ENCODE measurements around the gene NOL3. TPM values are rescaled to one million over a fixed set of nuclear protein-coding genes. Genes with fewer than 3 reads are reported as not detected.

NOL3 gene
- total and polyA plus RNA-seq, 2 donors (not counting 3 experiments of a cell fraction or from before 2014, with no cell fraction given), result 16.0 to 19.4 TPM

- H2AFZ ChIP-seq (ENCODE audit: low read depth, low read length), result peak overlapping the region; percentile 93
- dilution Hi-C loops (cut with MboI; ENCODE audit: extremely low pct_ligation_motif_present, low sequenced_read_pairs), result no loop called here
- BruUV-seq (replicated peaks), result TSS peak; percentile 41
- H3K4me2 ChIP-seq (ENCODE audit: insufficient read depth, low read length), result peak overlapping the region; percentile 96
- no peaks in the 10 kb centered on the region for H3K36me3 ChIP-seq (ENCODE audit: control insufficient read depth in 2 of 2, extremely low read depth in 1 of 2, insufficient read depth in 2 of 2, low read length in 2 of 2)
- CTCF ChIA-PET, result interaction anchor here (0.7 to 3.5 kb wide), 4 partner anchors 14 to 229 kb away, joined by 3 to 40 read pairs (median 16); partner anchors contain the start of gene NOL3
- intact Hi-C loops (cut with micrococcal nuclease), result loop anchor here (1.0 kb wide), 1 partner anchor 9 kb away; no protein-coding TSS in a partner anchor
- H3K27ac ChIP-seq (ENCODE audit: insufficient read depth, low read depth, low read length), result peak overlapping the region; percentile 95
- no peaks in the 10 kb centered on the region for H3K9me1 ChIP-seq (replicated peaks; ENCODE audit: control insufficient read depth, extremely low read depth, insufficient read depth, low read length)
- peaks cover 33% of the 10 kb centered on the region for H3K4me1 ChIP-seq (ENCODE audit: control insufficient read depth, extremely low read depth, insufficient read depth, low read length)
- DNase-seq (ENCODE audit: low read depth, low spot score), result no peak
- H3K9me3 ChIP-seq (replicated peaks; ENCODE audit: control insufficient read depth, insufficient read depth, low read length), result no peaks in the 10 kb centered on the region
- no peak for TF ChIP-seq JUN (IDR thresholded peaks at IDR 0.05; ENCODE audit: borderline replicate concordance, insufficient read depth, insufficient read length, low read depth)
- no peaks in the 10 kb centered on the region for H3K27me3 ChIP-seq (ENCODE audit: control insufficient read depth in 2 of 2, insufficient read depth in 2 of 2, low read length in 2 of 2)
- POLR2A ChIA-PET, result no interaction called here
- no peak for FAIRE-seq
- H3K4me3 ChIP-seq (replicated peaks in 1 of 3; ENCODE audit: insufficient read depth in 1 of 3, low read depth in 1 of 3, low read length in 3 of 3), result peak overlapping the region; percentile 75 to 90 (median 88)
- H3K79me2 ChIP-seq (ENCODE audit: control insufficient read depth, insufficient read depth, low read length), result peaks cover 13% of the 10 kb centered on the region
- H3K9ac ChIP-seq (replicated peaks; ENCODE audit: extremely low read depth, insufficient read depth, low read length), result peak overlapping the region; percentile 99
- no peaks in the 10 kb centered on the region for H4K20me1 ChIP-seq (replicated peaks; ENCODE audit: control insufficient read depth, extremely low read depth, insufficient read depth, low read length)
Observed at GRCh38 chr16:67183284-67183626, 12.9 kb downstream of the NOL3 start.

GRCh38 chr16:67183627-67184452 lies 13.5 kb downstream of the NOL3 start, which contains the start of gene MATCAP1:
MATCAP1 (minus strand) TSS chr16:67183963; CDS start chr16:67180610, 3,353 bp downstream.
- H3K9ac ChIP-seq (replicated peaks; ENCODE audit: extremely low read depth, insufficient read depth, low read length), result peak within 1 kb of the TSS; percentile 99
- peak within 1 kb of the TSS; percentile 95 for H2AFZ ChIP-seq (ENCODE audit: low read depth, low read length)
- H3K79me2 ChIP-seq (ENCODE audit: control insufficient read depth, insufficient read depth, low read length), result peaks cover 13% of the 10 kb centered on the region
- H3K9me1 ChIP-seq (replicated peaks; ENCODE audit: control insufficient read depth, extremely low read depth, insufficient read depth, low read length), result no peaks in the 10 kb centered on the region
- no peaks in the 10 kb centered on the region for H3K36me3 ChIP-seq (ENCODE audit: control insufficient read depth in 2 of 2, extremely low read depth in 1 of 2, insufficient read depth in 2 of 2, low read length in 2 of 2)
- no peak for TF ChIP-seq CTCF (IDR thresholded peaks at IDR 0.05; ENCODE audit: extremely low read depth in 1 of 2, insufficient read depth in 1 of 2, low read depth in 1 of 2, low read length in 2 of 2)
- peak; percentile 70 for TF ChIP-seq POLR2A (IDR thresholded peaks at IDR 0.05; ENCODE audit: low read depth, low read length)
- TF ChIP-seq GATA2 (IDR thresholded peaks at IDR 0.05; ENCODE audit: insufficient read depth, insufficient read length, low read depth, low read length), result no peak
- no peak for TF ChIP-seq MAX (IDR thresholded peaks at IDR 0.05; ENCODE audit: insufficient read depth, insufficient read length)
- TF ChIP-seq EZH2 (IDR thresholded peaks at IDR 0.05; ENCODE audit: borderline replicate concordance, low read depth, low read length, severe bottlenecking), result no peak
- TF ChIP-seq MYC (IDR thresholded peaks at IDR 0.05; ENCODE audit: low read depth, low read length), result no peak
- TF ChIP-seq FOS (IDR thresholded peaks at IDR 0.05; ENCODE audit: borderline replicate concordance, insufficient read depth, low read length), result no peak
- TF ChIP-seq JUN (IDR thresholded peaks at IDR 0.05; ENCODE audit: borderline replicate concordance, insufficient read depth, insufficient read length, low read depth), result no peak
- TF ChIP-seq POLR2AphosphoS5 (IDR thresholded peaks at IDR 0.05; ENCODE audit: insufficient read depth, low read depth, low read length), result peak; percentile 72
- no peaks in the 10 kb centered on the region for H3K27me3 ChIP-seq (ENCODE audit: control insufficient read depth in 2 of 2, insufficient read depth in 2 of 2, low read length in 2 of 2)
- FAIRE-seq (peak; percentile 97), DNase-seq (ENCODE audit: low read depth, low spot score) (peak; percentile 98)
- H3K9me3 ChIP-seq (replicated peaks; ENCODE audit: control insufficient read depth, insufficient read depth, low read length), result no peaks in the 10 kb centered on the region
- CTCF ChIA-PET, result interaction anchor here (0.7 to 3.5 kb wide), 11 partner anchors 14 to 230 kb away, joined by 3 to 40 read pairs (median 13); partner anchors contain the start of genes FBXL8, NOL3 and TRADD
- no peaks in the 10 kb centered on the region for H4K20me1 ChIP-seq (replicated peaks; ENCODE audit: control insufficient read depth, extremely low read depth, insufficient read depth, low read length)
- dilution Hi-C loops (cut with MboI; ENCODE audit: extremely low pct_ligation_motif_present, low sequenced_read_pairs) (no loop called here), intact Hi-C loops (cut with micrococcal nuclease) (loop anchor here (1.0 kb wide), 3 partner anchors 8 to 166 kb away; partner anchors contain the start of gene E2F4)
- BruUV-seq (replicated peaks), result TSS peak; percentile 76
- H3K4me3 ChIP-seq (replicated peaks in 1 of 3; ENCODE audit: insufficient read depth in 1 of 3, low read depth in 1 of 3, low read length in 3 of 3), result peak within 1 kb of the TSS; percentile 75 to 90 (median 88)
- H3K4me1 ChIP-seq (ENCODE audit: control insufficient read depth, extremely low read depth, insufficient read depth, low read length), result peaks cover 33% of the 10 kb centered on the region
- H3K4me2 ChIP-seq (ENCODE audit: insufficient read depth, low read length), result peak within 1 kb of the TSS; percentile 96
- POLR2A ChIA-PET, result no interaction called here
- H3K27ac ChIP-seq (ENCODE audit: insufficient read depth, low read depth, low read length), result peak within 1 kb of the TSS; percentile 95
